ENCODE results near the gene BHLHE41.

DNA sequence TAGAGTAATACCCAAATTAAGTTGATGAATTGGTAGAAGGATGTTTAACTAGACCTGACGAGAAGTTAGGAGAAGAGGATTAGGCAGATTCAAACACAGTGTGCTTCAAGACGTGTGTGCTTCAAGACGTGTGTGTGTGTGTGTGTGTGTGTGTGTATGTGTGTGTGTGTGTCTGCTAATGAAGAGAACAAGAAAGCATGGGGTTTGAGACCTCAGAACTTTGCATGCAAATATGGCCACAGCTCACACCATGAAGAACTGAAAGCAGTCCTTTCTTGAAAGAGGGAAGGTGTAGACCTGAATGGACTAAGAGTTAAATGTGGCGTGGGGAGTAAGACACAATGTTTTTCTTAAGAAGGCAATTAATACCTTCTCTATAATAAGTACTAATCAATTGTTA, 38.1 kb upstream of the BHLHE41 start:
- TF ChIP-seq, protein P1, sequence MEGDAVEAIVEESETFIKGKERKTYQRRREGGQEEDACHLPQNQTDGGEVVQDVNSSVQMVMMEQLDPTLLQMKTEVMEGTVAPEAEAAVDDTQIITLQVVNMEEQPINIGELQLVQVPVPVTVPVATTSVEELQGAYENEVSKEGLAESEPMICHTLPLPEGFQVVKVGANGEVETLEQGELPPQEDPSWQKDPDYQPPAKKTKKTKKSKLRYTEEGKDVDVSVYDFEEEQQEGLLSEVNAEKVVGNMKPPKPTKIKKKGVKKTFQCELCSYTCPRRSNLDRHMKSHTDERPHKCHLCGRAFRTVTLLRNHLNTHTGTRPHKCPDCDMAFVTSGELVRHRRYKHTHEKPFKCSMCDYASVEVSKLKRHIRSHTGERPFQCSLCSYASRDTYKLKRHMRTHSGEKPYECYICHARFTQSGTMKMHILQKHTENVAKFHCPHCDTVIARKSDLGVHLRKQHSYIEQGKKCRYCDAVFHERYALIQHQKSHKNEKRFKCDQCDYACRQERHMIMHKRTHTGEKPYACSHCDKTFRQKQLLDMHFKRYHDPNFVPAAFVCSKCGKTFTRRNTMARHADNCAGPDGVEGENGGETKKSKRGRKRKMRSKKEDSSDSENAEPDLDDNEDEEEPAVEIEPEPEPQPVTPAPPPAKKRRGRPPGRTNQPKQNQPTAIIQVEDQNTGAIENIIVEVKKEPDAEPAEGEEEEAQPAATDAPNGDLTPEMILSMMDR (IDR thresholded peaks at IDR 0.05; ENCODE audit: control extremely low read depth in 1 of 3, insufficient read depth in 1 of 3, low read depth in 1 of 3, low read length in 3 of 3): no peak
- no peak for TF ChIP-seq YY1 (IDR thresholded peaks at IDR 0.05; ENCODE audit: low read depth, low read length)

Data from H1 (cell line).